BJ (cell line): ENCODE data around the gene PRR29. TPM values are rescaled to one million over a fixed set of nuclear protein-coding genes. Genes with fewer than 3 reads are reported as not detected.

Experiments used
- CTCF ChIA-PET: fragments of 350-600 bp; formaldehyde crosslinking; extraction: SDS; loops from one replicate; lab custom pipeline; 2021; ENCODE audit warnings: antibody characterized with exemption, inconsistent platforms; lab: Yijun Ruan, JAX
- POLR2A ChIA-PET: fragments of 300-600 bp; sonication (Branson Sonifier 250); formaldehyde crosslinking; extraction: SDS; loops from one replicate; lab custom pipeline; 2021; ENCODE audit warnings: antibody characterized with exemption; lab: Charles Lee
- DNase-seq: peaks from one replicate; pipeline ENCODE4 v3.0.0-alpha.2; 2011; ENCODE audit warnings: low read depth
- H3K27me3 ChIP-seq: 2 replicates; pipeline ENCODE4 v1.6.0; 2011; ENCODE audit warnings: low read length; ENCODE audit not compliant: control insufficient read depth, insufficient read depth
- H3K36me3 ChIP-seq: 2 replicates; pipeline ENCODE4 v1.5.1; 2011; ENCODE audit warnings: low read length; ENCODE audit not compliant: control insufficient read depth, insufficient read depth
- H3K4me3 ChIP-seq: 2 replicates; pipeline ENCODE4 v1.5.1; 2011; ENCODE audit warnings: low read depth, mild to moderate bottlenecking, control low read depth, low read length
- CTCF ChIP-seq: IDR thresholded peaks from 2 replicates; pipeline ENCODE4 v1.5.1; 2011; ENCODE audit warnings: low read depth, mild to moderate bottlenecking, control low read depth, inconsistent platforms, low read length, moderate library complexity; ENCODE audit not compliant: insufficient read depth
- polyA plus RNA-seq: library from polyadenylated mRNA; depleted of rRNA; stranded (reverse); fragments of >200 nt; gene quantifications from 2 replicates; pipeline ENCODE4 v1.2.3, GENCODE V29; 2011

PRR29 gene
- polyA plus RNA-seq, 1 experiment: 0.21 TPM

- Histone ChIP-seq H3K4me3 (no peak overlapping the region), H3K27me3 (peaks cover 17% of the 10 kb centered on the region), H3K36me3 (no peaks in the 10 kb centered on the region)
- no peak for TF ChIP-seq CTCF
- DNase-seq: no peak
- ChIA-PET POLR2A (no interaction called here), CTCF (interaction anchor here (0.9 to 1.7 kb wide), 5 partner anchors 10 to 81 kb away, joined by 3 to 10 read pairs (median 4); partner anchors contain the start of gene CSHL1)
Measured at GRCh38 chr17:63991611-63992010, 6.5 kb upstream of the PRR29 start.

- Histone ChIP-seq H3K27me3 (peaks cover 25% of the 10 kb centered on the region), H3K4me3 (no peak overlapping the region), H3K36me3 (no peaks in the 10 kb centered on the region)
- no peak for DNase-seq
- no peak for TF ChIP-seq CTCF
- ChIA-PET CTCF (interaction anchor here (0.6 to 1.1 kb wide), 5 partner anchors 10 to 103 kb away, joined by 3 to 7 read pairs (median 3); no protein-coding TSS in a partner anchor), POLR2A (no interaction called here)
Measured at GRCh38 chr17:63993368-63993985, 4.7 kb upstream of the PRR29 start.

- Histone ChIP-seq H3K27me3 (peaks cover 21% of the 10 kb centered on the region), H3K4me3 (no peak overlapping the region), H3K36me3 (no peaks in the 10 kb centered on the region)
- CTCF ChIA-PET: interaction anchor here (1.9 kb wide), 1 partner anchor 30 kb away, joined by 4 read pairs; no protein-coding TSS in a partner anchor
- no peak for TF ChIP-seq CTCF
- no peak for DNase-seq
- POLR2A ChIA-PET: no interaction called here
Measured at GRCh38 chr17:63995626-63996025, 2.5 kb upstream of the PRR29 start.

GRCh38 chr17:63996430-63997182, 1.5 kb upstream of the PRR29 start:
- CTCF ChIA-PET: interaction anchor here (0.9 to 1.2 kb wide), 2 partner anchors 29 to 93 kb away, joined by 3 read pairs; no protein-coding TSS in a partner anchor
- no peak for TF ChIP-seq CTCF
- no peaks in the 10 kb centered on the region for H3K36me3 ChIP-seq
- H3K27me3 ChIP-seq: peaks cover 19% of the 10 kb centered on the region
- no peak overlapping the region for H3K4me3 ChIP-seq
- POLR2A ChIA-PET: no interaction called here
- no peak for DNase-seq
